Measurements from ENCODE around the gene PAQR9.
A peak's percentile ranks its signal among the peaks of the same experiment; 100 is the strongest.

PAQR9 gene

GRCh38 chr3:142987080-142987700, 23.7 kb upstream of the PAQR9 start:
- DNase-seq (ENCODE audit: low spot score): peak; percentile 53
- TF ChIP-seq CTCF (IDR thresholded peaks at IDR 0.05; ENCODE audit: extremely low read depth, insufficient read depth, missing control alignments): peak; percentile 59
- in situ Hi-C loops (cut with MboI; ENCODE audit: low pct_unique_long_range_greater_than_20kb, low sequenced_read_pairs, unreplicated experiment): loop anchor here (25.0 kb wide), 1 partner anchor 400 kb away; the partner anchor contains the start of genes ATR and PLS1

- in situ Hi-C loops (cut with MboI; ENCODE audit: low pct_unique_long_range_greater_than_20kb, low sequenced_read_pairs, unreplicated experiment): loop anchor here (25.0 kb wide), 1 partner anchor 397 kb away; the partner anchor contains the start of genes ATR and PLS1
- no peak for DNase-seq (ENCODE audit: low spot score)
- TF ChIP-seq CTCF (IDR thresholded peaks at IDR 0.05; ENCODE audit: extremely low read depth, insufficient read depth, missing control alignments): no peak
Observed at GRCh38 chr3:142984255-142984654, 20.8 kb upstream of the PAQR9 start.

GRCh38 chr3:142983318-142983717, 19.8 kb upstream of the PAQR9 start:
- in situ Hi-C loops (cut with MboI; ENCODE audit: low pct_unique_long_range_greater_than_20kb, low sequenced_read_pairs, unreplicated experiment): loop anchor here (25.0 kb wide), 1 partner anchor 396 kb away; the partner anchor contains the start of genes ATR and PLS1
- TF ChIP-seq CTCF (IDR thresholded peaks at IDR 0.05; ENCODE audit: extremely low read depth, insufficient read depth, missing control alignments): no peak
- no peak for DNase-seq (ENCODE audit: low spot score)

- in situ Hi-C loops (cut with MboI; ENCODE audit: low pct_unique_long_range_greater_than_20kb, low sequenced_read_pairs, unreplicated experiment): loop anchor here (25.0 kb wide), 1 partner anchor 395 kb away; the partner anchor contains the start of genes ATR and PLS1
- no peak for DNase-seq (ENCODE audit: low spot score)
- no peak for TF ChIP-seq CTCF (IDR thresholded peaks at IDR 0.05; ENCODE audit: extremely low read depth, insufficient read depth, missing control alignments)
Observed at GRCh38 chr3:142982038-142982773, 18.7 kb upstream of the PAQR9 start.

- TF ChIP-seq CTCF (IDR thresholded peaks at IDR 0.05; ENCODE audit: extremely low read depth, insufficient read depth, missing control alignments): no peak
- in situ Hi-C loops (cut with MboI; ENCODE audit: low pct_unique_long_range_greater_than_20kb, low sequenced_read_pairs, unreplicated experiment): loop anchor here (25.0 kb wide), 1 partner anchor 394 kb away; the partner anchor contains the start of genes ATR and PLS1
- no peak for DNase-seq (ENCODE audit: low spot score)
Observed at GRCh38 chr3:142981108-142981507, 17.6 kb upstream of the PAQR9 start.

- in situ Hi-C loops (cut with MboI; ENCODE audit: low pct_unique_long_range_greater_than_20kb, low sequenced_read_pairs, unreplicated experiment): loop anchor here (25.0 kb wide), 1 partner anchor 390 kb away; the partner anchor contains the start of genes ATR and PLS1
- TF ChIP-seq CTCF (IDR thresholded peaks at IDR 0.05; ENCODE audit: extremely low read depth, insufficient read depth, missing control alignments): no peak
Observed at GRCh38 chr3:142977399-142977728, 13.9 kb upstream of the PAQR9 start.

More at GRCh38 chr3:142977399-142977728, 13.9 kb upstream of the PAQR9 start:
- DNase-seq (ENCODE audit: low spot score): no peak

All from GM13977 (cell line).